ENCODE measurements around the gene LPCAT3. TPM values are rescaled to one million over a fixed set of nuclear protein-coding genes. Genes with fewer than 3 reads are reported as not detected.
A peak's percentile ranks its signal among the peaks of the same experiment; 100 is the strongest.

LPCAT3 gene
- total and polyA plus RNA-seq, 4 donors, result 45.4 to 78.6 (median 56.2) TPM

DNA sequence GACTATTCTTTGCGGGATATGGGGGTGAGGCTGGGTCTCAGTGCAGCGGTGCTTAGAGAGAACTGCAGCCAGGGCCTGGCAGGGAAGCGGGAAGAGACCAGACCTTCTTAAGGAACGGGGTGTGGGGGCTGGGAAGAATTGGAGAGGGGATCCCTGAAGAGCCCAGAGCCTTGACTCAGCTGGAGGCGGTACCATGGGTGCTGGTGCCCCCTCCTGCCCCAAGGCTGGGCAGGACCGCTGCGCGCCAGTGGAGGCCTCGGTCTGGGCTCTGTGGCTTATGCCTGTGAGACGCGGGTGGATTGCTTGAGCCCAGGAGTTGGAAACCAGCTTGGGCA lies 76.0 kb downstream of the LPCAT3 start:
- ATAC-seq (ENCODE audit: insufficient read depth, low FRiP score) (no peak), DNase-seq (peak in 1 of 3 donors; percentile 45)
- H3K36me3 ChIP-seq (ENCODE audit: control insufficient read depth in 4 of 4, insufficient read depth in 4 of 4, low read length in 4 of 4), result peaks cover 0 to 37% (median 24%) of the 10 kb centered on the region in 4 donors
- H3K27ac ChIP-seq (ENCODE audit: low read depth in 1 of 2, low read length in 1 of 2), result peak overlapping the region in 1 of 2 donors; percentile 71
- H3K4me3 ChIP-seq, result no peak overlapping the region
- TF ChIP-seq, protein P1, sequence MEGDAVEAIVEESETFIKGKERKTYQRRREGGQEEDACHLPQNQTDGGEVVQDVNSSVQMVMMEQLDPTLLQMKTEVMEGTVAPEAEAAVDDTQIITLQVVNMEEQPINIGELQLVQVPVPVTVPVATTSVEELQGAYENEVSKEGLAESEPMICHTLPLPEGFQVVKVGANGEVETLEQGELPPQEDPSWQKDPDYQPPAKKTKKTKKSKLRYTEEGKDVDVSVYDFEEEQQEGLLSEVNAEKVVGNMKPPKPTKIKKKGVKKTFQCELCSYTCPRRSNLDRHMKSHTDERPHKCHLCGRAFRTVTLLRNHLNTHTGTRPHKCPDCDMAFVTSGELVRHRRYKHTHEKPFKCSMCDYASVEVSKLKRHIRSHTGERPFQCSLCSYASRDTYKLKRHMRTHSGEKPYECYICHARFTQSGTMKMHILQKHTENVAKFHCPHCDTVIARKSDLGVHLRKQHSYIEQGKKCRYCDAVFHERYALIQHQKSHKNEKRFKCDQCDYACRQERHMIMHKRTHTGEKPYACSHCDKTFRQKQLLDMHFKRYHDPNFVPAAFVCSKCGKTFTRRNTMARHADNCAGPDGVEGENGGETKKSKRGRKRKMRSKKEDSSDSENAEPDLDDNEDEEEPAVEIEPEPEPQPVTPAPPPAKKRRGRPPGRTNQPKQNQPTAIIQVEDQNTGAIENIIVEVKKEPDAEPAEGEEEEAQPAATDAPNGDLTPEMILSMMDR (IDR thresholded peaks at IDR 0.05; ENCODE audit: control extremely low read depth, extremely low read depth), result no peak
- 85 to 87% methylated on average over 11 of the region's 11 CpGs for WGBS, 2 donors
- peaks cover 1 to 31% (median 13%) of the 10 kb centered on the region in 5 donors for H3K4me1 ChIP-seq (ENCODE audit: control insufficient read depth in 5 of 5, insufficient read depth in 5 of 5, low read length in 5 of 5)
- no peaks in the 10 kb centered on the region for H3K9me3 ChIP-seq (ENCODE audit: control insufficient read depth in 4 of 4, insufficient read depth in 3 of 4, low read length in 3 of 4)
- no peaks in the 10 kb centered on the region for H3K27me3 ChIP-seq (ENCODE audit: control insufficient read depth in 3 of 3, insufficient read depth in 3 of 3, low read length in 2 of 3)
- no peak overlapping the region for H3K9ac ChIP-seq (ENCODE audit: insufficient read depth in 1 of 2, low read length in 2 of 2)

DNA sequence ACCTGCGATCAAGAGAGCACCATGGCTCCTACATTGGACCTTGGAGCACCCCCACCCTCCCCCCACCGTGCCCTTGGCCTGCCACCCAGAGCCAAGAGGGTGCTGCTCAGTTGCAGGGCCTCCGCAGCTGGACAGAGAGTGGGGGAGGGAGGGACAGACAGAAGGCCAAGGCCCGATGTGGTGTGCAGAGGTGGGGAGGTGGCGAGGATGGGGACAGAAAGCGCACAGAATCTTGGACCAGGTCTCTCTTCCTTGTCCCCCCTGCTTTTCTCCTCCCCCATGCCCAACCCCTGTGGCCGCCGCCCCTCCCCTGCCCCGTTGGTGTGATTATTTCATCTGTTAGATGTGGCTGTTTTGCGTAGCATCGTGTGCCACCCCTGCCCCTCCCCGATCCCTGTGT lies 76.5 kb downstream of the LPCAT3 start:
- peaks cover 4 to 35% (median 14%) of the 10 kb centered on the region in 5 donors for H3K4me1 ChIP-seq (ENCODE audit: control insufficient read depth in 5 of 5, insufficient read depth in 5 of 5, low read length in 5 of 5)
- H3K27ac ChIP-seq (ENCODE audit: low read depth in 1 of 2, low read length in 1 of 2), result no peak overlapping the region
- no peaks in the 10 kb centered on the region for H3K9me3 ChIP-seq (ENCODE audit: control insufficient read depth in 4 of 4, insufficient read depth in 3 of 4, low read length in 3 of 4)
- H3K36me3 ChIP-seq (ENCODE audit: control insufficient read depth in 4 of 4, insufficient read depth in 4 of 4, low read length in 4 of 4), result peaks cover 0 to 36% (median 25%) of the 10 kb centered on the region in 4 donors
- WGBS, 2 donors, result 87 to 90% methylated on average over 12 of the region's 12 CpGs
- H3K27me3 ChIP-seq (ENCODE audit: control insufficient read depth in 3 of 3, insufficient read depth in 3 of 3, low read length in 2 of 3), result no peaks in the 10 kb centered on the region
- no peak overlapping the region for H3K9ac ChIP-seq (ENCODE audit: insufficient read depth in 1 of 2, low read length in 2 of 2)
- no peak overlapping the region for H3K4me3 ChIP-seq
- ATAC-seq (ENCODE audit: insufficient read depth, low FRiP score), result no peak
- TF ChIP-seq, protein P1 (IDR thresholded peaks at IDR 0.05; ENCODE audit: control extremely low read depth, extremely low read depth), result no peak
- peak in 1 of 3 donors; percentile 10 for DNase-seq

DNA sequence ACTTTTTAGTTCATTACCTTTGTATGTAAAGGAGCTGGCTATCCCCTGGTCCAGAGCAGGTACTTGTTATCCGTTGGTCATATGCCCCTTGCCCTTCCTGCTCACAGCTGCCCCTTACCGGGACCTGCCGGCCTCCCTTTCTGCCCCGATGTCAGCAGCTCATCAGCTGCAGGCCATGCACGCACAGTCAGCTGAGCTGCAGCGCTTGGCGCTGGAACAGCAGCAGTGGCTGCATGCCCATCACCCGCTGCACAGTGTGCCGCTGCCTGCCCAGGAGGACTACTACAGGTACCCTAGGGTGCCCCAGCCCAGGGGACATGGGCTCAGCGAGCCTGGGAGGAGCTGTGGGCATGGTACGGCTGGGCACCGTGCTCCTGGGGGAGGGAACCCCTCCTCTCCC lies 77.0 kb downstream of the LPCAT3 start:
- WGBS, 2 donors, result 89 to 91% methylated on average over 12 of the region's 12 CpGs
- H3K36me3 ChIP-seq (ENCODE audit: control insufficient read depth in 4 of 4, insufficient read depth in 4 of 4, low read length in 4 of 4), result peaks cover 0 to 39% (median 26%) of the 10 kb centered on the region in 4 donors
- H3K9ac ChIP-seq (ENCODE audit: insufficient read depth in 1 of 2, low read length in 2 of 2), result no peak overlapping the region
- TF ChIP-seq, protein P1 (IDR thresholded peaks at IDR 0.05; ENCODE audit: control extremely low read depth, extremely low read depth), result no peak
- DNase-seq, result no peak
- H3K27ac ChIP-seq (ENCODE audit: low read depth in 1 of 2, low read length in 1 of 2), result no peak overlapping the region
- no peaks in the 10 kb centered on the region for H3K27me3 ChIP-seq (ENCODE audit: control insufficient read depth in 3 of 3, insufficient read depth in 3 of 3, low read length in 2 of 3)
- ATAC-seq (ENCODE audit: insufficient read depth, low FRiP score), result no peak
- no peaks in the 10 kb centered on the region for H3K9me3 ChIP-seq (ENCODE audit: control insufficient read depth in 4 of 4, insufficient read depth in 3 of 4, low read length in 3 of 4)
- H3K4me1 ChIP-seq (ENCODE audit: control insufficient read depth in 5 of 5, insufficient read depth in 5 of 5, low read length in 5 of 5), result peaks cover 4 to 35% (median 14%) of the 10 kb centered on the region in 5 donors
- no peak overlapping the region for H3K4me3 ChIP-seq

DNA sequence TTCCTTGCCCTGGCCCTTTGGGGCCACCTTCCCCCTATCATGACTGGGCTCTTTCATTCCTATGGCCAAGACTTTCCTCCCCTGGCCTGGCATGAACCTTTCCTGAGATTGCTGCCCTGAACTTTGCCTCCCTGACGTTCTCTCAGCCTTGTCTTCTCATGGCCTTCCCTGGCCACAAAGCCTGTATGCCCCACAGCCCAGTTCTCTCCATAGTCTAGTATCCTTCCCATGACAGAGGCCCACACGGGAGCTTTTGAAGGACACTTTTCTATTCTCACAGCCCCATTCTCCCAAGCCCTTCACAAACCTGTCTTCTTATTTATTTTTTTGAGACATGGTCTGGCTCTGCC lies 79.1 kb downstream of the LPCAT3 start:
- Histone ChIP-seq H3K36me3 (ENCODE audit: control insufficient read depth in 4 of 4, insufficient read depth in 4 of 4, low read length in 4 of 4) (peaks cover 0 to 43% (median 34%) of the 10 kb centered on the region in 4 donors), H3K9me3 (ENCODE audit: control insufficient read depth in 4 of 4, insufficient read depth in 3 of 4, low read length in 3 of 4) (no peaks in the 10 kb centered on the region), H3K27me3 (ENCODE audit: control insufficient read depth in 3 of 3, insufficient read depth in 3 of 3, low read length in 2 of 3) (no peaks in the 10 kb centered on the region), H3K9ac (ENCODE audit: insufficient read depth in 1 of 2, low read length in 2 of 2) (no peak overlapping the region), H3K4me1 (ENCODE audit: control insufficient read depth in 5 of 5, insufficient read depth in 5 of 5, low read length in 5 of 5) (peaks cover 4 to 25% (median 6%) of the 10 kb centered on the region in 5 donors), H3K27ac (ENCODE audit: low read depth in 1 of 2, low read length in 1 of 2) (peak overlapping the region in 1 of 2 donors; percentile 15), H3K4me3 (no peak overlapping the region)
- no peak for ATAC-seq (ENCODE audit: insufficient read depth, low FRiP score)
- 64 to 83% methylated on average over 2 of the region's 2 CpGs for WGBS, 2 donors
- TF ChIP-seq, protein P1 (IDR thresholded peaks at IDR 0.05; ENCODE audit: control extremely low read depth, extremely low read depth), result no peak
- no peak for DNase-seq
